Gastrocnemius medialis (tissue), 4 donors: Measurements from ENCODE around the gene AHSA1.

Experiments used
- POLR2A ChIP-seq, 2 donors: fragments of 450-650 bp; IDR thresholded peaks; one replicate each; pipeline ENCODE4 v1.6.1; 2017; ENCODE audit warnings: antibody characterized with exemption in 2 of 2, mild to moderate bottlenecking in 2 of 2, moderate library complexity in 2 of 2
- TF ChIP-seq, protein P1 (sequence below), 5 experiments: fragments of 450-650 bp in 3 of 5; fragments of 200-600 bp in 2 of 5; sonication (generic) in 2 of 5; IDR thresholded peaks in 4 of 5; conservative IDR thresholded peaks in 1 of 5; 1 replicate in 4 of 5; 2 replicates in 1 of 5; pipeline ENCODE4 v1.5.1; 2016 to 2019; ENCODE audit warnings: antibody characterized with exemption in 5 of 5, mild to moderate bottlenecking in 3 of 5, moderate library complexity in 3 of 5

DNA sequence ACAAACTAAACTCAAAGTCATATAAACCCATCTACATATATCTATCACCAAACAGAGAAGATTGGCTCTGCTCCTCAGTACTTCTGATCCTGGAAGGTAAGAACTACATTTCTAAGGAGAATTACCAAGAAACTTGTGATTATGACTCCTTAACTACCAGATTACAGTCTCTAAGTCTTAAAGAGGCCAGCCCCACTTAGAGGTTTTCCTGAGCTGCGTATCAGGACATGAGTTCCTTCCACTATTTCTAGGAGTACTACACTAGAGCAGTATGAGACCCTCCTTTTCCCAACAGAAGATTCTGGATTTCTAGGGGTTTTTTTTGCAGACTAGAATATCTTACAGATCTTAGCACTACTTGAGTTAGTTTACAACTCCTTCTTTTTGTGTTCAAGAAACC is 34.5 kb upstream of the AHSA1 start, which contains the start of gene NOXRED1:
- TF ChIP-seq, protein P1, sequence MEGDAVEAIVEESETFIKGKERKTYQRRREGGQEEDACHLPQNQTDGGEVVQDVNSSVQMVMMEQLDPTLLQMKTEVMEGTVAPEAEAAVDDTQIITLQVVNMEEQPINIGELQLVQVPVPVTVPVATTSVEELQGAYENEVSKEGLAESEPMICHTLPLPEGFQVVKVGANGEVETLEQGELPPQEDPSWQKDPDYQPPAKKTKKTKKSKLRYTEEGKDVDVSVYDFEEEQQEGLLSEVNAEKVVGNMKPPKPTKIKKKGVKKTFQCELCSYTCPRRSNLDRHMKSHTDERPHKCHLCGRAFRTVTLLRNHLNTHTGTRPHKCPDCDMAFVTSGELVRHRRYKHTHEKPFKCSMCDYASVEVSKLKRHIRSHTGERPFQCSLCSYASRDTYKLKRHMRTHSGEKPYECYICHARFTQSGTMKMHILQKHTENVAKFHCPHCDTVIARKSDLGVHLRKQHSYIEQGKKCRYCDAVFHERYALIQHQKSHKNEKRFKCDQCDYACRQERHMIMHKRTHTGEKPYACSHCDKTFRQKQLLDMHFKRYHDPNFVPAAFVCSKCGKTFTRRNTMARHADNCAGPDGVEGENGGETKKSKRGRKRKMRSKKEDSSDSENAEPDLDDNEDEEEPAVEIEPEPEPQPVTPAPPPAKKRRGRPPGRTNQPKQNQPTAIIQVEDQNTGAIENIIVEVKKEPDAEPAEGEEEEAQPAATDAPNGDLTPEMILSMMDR (IDR thresholded peaks at IDR 0.05 in 4 of 5, conservative IDR thresholded peaks at IDR 0.05 in 1 of 5) = no peak
- TF ChIP-seq POLR2A (IDR thresholded peaks at IDR 0.05) = no peak
